Stimulated activated CD4-positive, alpha-beta T cell treated with anti-CD3 and anti-CD28 coated beads, Interleukin-15, amount 100 ng/mL, for 24 hours (primary cell): ENCODE results near the gene NDST4.

Source experiments
- DNase-seq: peaks from one replicate; pipeline ENCODE4 v3.0.0-alpha.2; 2020

NDST4 gene

DNA sequence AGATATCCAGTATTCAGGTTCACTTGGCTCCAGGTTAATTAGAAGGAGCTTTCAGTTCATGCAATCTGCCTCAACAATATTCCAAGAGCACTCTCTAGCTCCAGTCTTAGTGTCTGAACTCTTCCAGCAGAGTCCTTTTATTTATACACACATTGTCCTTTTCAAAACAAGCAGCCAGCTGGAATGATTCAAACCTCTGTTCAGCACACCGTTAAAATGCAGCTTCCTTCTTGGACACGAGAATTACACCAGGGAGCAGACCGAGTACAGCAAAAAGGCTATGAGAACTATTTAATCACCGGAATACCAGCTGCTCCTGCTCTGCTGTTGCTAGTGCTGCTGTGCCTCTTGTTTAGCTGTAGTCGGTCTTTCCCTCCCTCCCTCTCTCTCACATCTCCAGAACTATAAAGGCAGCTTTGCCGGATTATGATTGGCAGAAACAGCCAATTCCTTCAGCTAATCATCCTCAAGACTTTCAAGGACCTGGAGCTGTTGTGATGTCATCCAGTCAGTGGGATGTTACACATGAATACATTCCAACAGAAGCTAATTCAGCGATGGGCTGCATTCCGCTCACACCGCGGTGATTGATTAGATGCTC is at the start of gene NDST4:
TSS of gene NDST4 (minus strand) at position 115 of the 601 bp plus-strand sequence. CDS start 36,584 bp downstream, outside the sequence.
- DNase-seq: no peak

GRCh38 chr4:115159141-115159540 is 45.7 kb upstream of the NDST4 start:
- no peak for DNase-seq

GRCh38 chr4:115158296-115158695 is 44.9 kb upstream of the NDST4 start:
- DNase-seq: no peak

- no peak for DNase-seq
These were observed 41.4 kb upstream of the NDST4 start for GRCh38 chr4:115154826-115155225.

DNA sequence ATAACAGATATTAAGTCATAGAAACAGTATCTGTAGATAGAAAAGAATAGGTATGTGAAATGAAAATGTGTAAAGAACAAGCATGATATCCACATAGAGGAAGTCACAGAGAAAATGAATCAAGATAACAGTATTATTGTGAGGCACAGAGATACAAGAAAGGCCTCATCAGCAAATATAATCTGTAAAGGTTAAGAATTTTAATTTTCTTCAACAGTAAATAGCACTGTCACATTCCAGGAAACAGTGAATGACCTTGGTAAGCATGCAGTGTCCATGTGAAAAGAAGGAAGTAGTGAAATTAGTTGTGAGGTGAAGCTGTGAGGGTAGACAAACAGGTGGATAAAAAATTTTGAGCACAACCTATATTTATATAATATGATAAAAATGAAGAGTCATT is 39.5 kb upstream of the NDST4 start:
- DNase-seq: no peak

DNA sequence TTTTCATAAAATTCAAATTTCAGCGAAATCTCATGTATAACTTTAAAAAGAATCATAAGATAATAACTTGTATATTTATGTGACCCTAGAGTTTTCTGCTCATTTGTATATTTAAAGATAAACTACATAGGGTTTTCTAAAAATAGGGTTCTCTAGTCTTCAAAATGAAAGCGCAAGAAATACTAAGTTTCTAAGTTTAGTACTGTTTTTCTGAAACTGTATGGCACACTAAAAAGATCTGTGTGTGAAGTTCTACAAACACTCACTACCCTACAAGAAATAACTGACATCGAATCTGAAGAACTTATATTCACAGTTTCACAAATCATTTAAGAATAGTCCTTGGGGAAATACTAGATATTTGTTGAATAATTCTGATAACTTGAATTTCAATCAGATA is 38.7 kb upstream of the NDST4 start:
- no peak for DNase-seq

DNA sequence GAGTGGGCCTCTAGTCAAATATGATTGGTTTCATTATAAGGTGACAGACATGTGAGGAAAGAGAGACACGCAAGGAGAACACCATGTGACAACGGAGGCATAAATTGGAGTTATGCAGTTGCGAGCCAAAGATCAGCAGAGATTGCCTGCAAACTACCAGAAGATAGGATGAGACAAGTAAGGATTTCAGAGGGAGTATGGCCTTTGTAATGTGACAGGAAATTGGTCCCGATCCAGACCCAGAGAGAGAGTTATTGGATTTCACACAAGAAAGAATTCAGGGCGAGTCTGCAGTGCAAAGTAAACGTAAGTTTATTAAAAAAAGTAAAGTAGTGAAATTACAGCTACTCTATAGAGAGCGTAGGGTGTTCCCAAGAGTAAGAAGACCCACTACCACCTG is 35.7 kb upstream of the NDST4 start:
- no peak for DNase-seq

GRCh38 chr4:115145393-115146160 is 32.2 kb upstream of the NDST4 start:
- DNase-seq: no peak

GRCh38 chr4:115128037-115128436 is 14.6 kb upstream of the NDST4 start:
- no peak for DNase-seq

- no peak for DNase-seq
These were observed 13.1 kb upstream of the NDST4 start for GRCh38 chr4:115126491-115126890.

DNA sequence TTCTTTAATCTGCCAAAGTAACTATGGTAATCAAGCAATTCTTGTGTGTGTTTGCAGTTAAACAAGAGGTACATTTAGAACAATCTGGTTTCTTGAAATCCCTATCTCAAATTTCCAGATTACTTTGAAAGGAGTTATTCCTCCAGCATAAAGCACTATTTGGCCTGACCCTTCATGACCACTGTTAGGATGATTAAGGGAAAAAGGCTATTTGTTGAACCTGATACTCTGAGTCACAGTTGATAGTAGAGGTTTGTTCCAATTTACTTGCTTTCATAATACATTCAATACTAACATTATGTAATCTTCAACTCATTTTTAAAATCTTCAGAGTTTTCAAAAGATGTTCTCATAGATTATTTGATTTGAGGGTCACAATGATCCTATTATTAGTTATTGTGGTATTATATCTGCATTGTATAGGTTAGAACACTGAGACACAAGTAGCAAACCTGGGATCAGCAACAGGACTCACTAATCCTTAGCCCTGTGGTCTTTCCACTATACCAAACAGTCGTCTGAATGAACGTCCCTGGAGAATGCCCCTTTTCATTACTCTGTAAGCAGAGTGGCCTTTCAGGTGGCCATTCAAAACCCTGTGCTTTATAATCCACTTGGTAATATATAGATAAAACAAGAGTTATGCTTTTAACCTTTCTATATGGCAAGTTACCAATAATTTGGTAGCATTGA is 8.1 kb upstream of the NDST4 start:
- no peak for DNase-seq

DNA sequence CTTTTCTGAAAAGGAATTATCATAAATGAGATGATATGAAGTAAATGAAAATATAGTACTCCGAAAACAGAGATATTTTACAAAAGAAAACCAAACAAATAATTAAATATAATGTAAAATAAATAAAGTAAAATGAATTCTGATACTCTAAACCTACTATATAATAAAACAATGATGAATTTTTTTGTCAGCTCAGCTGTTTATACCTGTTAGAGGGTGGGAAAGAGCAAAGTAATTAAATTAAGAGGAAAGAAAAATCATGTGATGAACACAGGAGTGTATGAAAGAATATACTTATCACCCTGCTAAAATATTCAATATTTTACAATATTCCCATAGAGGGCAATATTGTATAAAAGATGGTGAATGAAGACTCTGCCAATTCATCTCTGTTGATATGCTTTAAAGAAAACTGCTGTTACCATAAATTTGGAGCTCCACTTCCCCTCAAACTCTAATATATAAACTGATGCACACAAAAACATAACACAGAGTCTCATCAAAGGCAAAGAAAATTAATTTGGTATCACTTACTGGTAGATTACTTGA is 6.5 kb upstream of the NDST4 start:
- no peak for DNase-seq

DNA sequence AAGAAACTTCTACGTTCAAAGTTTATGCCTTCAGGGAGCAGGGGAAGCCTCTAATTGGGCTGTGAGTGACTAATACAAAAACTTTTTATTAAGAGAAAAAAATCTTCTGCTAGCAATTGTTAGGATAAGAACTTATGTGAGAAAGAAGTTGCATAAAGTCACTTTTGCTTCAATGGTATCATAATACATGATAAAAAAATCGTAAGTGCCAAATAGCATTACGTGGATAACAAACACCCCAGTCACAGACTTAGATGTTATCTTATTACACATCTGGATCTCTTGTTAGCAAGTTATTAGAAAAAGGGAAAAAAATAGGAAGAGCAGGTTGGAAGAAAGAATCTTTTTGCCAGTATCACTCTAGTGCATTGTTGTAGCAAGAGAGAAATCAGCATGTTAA is 4.2 kb upstream of the NDST4 start:
- no peak for DNase-seq

DNA sequence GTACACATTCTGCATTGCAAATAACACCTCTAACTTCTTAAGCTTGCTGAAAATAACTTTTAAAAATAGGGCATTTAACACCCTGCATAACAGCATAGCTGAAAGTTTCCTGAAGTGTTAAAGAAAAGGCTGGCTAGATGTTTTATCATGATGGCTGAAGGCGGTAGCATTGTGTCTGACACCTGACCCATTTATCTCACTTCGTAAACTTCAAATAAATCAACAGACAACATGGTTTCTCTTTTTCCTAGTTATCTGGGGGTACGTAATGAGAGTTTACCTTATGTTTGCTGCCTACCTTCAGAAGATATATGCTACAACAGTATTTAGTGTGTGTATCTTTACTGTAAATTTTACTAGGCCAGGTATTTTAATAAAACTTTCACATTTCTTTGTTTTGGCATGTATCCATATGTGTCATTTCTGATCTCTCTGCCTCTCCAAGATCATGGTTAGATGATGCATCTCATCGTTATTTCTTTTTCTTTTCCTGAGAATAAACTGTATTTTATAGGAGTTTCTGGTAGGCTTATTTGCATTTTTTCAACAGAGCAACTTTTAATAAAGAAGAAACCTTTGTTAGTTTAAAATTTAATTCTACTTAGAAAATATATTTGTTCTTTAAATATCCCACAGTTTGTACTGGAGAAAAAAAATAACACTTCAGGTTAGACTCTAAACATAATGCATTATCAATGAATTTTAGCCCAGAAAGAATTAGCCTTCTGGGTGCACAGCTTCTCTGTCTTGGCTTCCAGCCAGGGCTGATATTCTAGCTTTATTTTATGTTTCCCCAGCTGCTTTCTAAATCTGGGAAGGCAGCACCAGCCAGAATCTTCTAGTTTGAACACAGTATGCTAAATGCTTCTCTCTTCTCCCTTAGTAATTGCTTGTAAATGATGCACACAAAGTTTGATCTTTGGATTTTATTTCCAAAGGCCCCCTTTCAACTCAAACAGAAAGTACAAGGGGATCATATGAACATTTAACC is 2.9 kb downstream of the NDST4 start:
- DNase-seq: no peak

DNA sequence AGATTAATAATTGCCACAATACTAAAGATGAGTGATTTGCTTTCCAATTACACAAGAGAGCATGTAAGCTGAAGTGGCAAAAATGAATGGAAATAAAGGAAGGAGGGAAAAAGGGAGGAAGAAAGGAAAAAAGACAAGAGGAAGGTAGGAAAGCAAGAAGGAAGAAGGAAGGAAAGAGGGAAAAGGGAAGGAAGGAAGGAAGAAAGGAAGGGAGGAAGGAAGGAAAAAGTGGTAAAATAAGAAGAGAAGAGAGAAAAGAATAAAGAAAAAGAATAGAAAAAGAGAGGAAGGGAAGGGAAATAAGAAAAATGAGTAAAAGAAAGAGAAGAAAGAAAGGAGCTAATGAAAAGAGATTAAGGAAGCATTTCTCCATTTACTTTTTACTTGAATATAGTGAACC is 4.6 kb downstream of the NDST4 start:
- DNase-seq: no peak

DNA sequence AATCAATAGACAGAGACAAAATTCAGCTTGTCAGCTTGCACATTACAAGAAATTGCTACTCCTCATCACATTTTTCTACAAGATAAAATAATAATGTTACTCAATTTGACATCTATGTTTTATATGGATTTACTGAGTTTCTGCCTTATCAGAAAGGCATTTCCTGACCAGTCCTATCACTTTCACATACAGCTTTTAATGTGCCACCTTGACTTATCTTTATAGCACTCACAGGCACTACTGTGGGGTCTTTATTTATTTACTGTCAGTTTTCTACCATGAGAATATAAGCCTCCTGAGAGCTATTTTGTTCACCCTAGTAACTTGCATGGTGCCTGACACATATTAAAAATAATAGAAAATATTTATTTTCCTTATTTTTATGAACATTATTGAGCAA is 6.0 kb downstream of the NDST4 start:
- DNase-seq: no peak

- no peak for DNase-seq
These were observed 11.7 kb downstream of the NDST4 start for GRCh38 chr4:115101675-115102074.

DNA sequence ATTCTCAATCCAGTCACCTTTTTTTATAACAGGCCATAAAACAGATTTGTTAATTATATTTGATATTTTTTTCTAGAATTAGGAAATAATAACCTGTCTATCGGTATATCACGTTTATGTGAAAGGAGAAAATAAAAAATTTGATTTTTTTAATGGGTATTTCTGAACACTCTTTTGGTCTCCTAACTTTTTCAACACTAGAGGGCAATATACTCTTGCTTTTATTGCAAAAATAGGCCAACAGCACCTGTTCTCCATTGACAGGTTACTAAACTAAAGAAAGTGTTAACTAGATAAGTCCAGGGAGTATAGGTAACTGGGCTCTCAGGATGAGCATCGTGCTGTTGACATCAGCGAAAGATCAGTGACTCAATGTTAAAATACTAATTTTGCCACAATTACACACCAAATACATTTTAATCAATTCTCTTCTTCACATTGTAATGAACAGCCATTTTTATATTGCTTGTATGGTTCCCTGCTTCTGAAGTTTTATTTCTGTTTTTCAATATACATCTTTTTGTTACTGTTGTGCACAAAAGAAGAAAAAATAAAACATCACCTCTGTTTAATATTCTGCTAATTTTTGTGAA is 22.8 kb downstream of the NDST4 start:
- DNase-seq: no peak

- no peak for DNase-seq
These were observed 30.8 kb downstream of the NDST4 start for GRCh38 chr4:115082633-115083032.

DNA sequence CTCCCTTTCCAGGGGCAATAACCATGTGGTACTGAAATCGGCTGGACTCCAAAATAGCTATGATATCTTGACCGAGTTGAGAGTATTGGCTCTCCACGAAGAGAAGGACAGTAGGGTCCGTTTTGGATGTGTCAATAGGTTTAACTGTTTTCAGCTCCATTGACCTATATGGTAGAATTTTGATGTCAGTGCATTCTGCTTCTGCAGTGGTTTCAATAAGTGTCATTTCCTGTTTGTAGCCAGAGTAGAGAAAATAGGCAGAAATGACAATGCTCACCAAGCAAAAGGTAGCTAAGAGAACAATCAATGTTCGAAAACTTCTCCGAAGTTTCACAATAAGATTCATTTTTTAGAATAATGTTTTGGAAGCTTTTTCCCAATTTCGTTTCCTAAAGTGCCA is 36.7 kb downstream of the NDST4 start:
- DNase-seq: no peak

- no peak for DNase-seq
These were observed 54.9 kb downstream of the NDST4 start for GRCh38 chr4:115058533-115058932.

DNA sequence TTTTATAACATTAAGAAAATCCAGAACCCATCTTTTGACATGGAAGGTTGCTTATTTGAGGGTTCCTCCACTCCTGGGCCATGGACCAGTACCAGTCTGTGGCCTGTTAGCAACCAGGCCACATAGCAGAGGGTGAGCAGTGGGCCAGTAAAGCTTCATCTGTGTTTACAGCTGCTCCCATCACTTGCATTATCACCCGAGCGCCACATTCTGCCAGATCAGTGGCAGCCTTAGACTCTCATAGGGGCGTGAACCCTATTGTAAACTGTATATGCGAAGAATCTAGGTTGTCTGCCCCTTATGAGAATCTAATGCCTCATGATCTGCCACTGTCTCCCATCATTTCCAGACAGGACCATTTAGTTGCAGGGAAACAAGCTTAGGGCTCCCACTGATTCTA is 58.6 kb downstream of the NDST4 start:
- DNase-seq: no peak
